GM13976 (cell line): ENCODE measurements around the gene ORC5.

Experiments
- DNase-seq: peaks from one replicate; pipeline ENCODE4 v3.0.0; 2012; ENCODE audit warnings: low spot score
- CTCF ChIP-seq: IDR thresholded peaks from 2 replicates; pipeline ENCODE4 v1.5.1; 2012; ENCODE audit warnings: borderline replicate concordance, mild to moderate bottlenecking; ENCODE audit not compliant: insufficient read depth; ENCODE audit errors: extremely low read depth, missing control alignments, control extremely low read depth
- in situ Hi-C: fragments of 300-500 bp; cut with MboI; formaldehyde crosslinking; loops from one replicate; pipeline ENCODE4 v1.12.0; 2022; ENCODE audit warnings: low sequenced_read_pairs, mixed read lengths, inconsistent platforms; ENCODE audit not compliant: unreplicated experiment

Gene ORC5

GRCh38 chr7:104207731-104208420 is at the start of gene ORC5:
Gene ORC5, minus strand, starts transcription at chr7:104208013. Its CDS starts 109 bp downstream, at chr7:104207904.
- in situ Hi-C loops = no loop called here
- DNase-seq = peak; percentile 93
- TF ChIP-seq CTCF = no peak

- in situ Hi-C loops = no loop called here
- no peak for TF ChIP-seq CTCF
- no peak for DNase-seq
These were observed 47.8 kb upstream of the ORC5 start for GRCh38 chr7:104255616-104256015.

- no peak for TF ChIP-seq CTCF
- in situ Hi-C loops = no loop called here
- no peak for DNase-seq
These were observed 47.4 kb upstream of the ORC5 start for GRCh38 chr7:104255194-104255593.

GRCh38 chr7:104254696-104255095 is 46.9 kb upstream of the ORC5 start:
- TF ChIP-seq CTCF = no peak
- DNase-seq = no peak
- in situ Hi-C loops = no loop called here

GRCh38 chr7:104252409-104253134 is 44.8 kb upstream of the ORC5 start:
- DNase-seq = no peak
- TF ChIP-seq CTCF = no peak

GRCh38 chr7:104242638-104243037 is 34.8 kb upstream of the ORC5 start:
- in situ Hi-C loops = no loop called here
- DNase-seq = no peak
- TF ChIP-seq CTCF = no peak

More at GRCh38 chr7:104252409-104253134, 44.8 kb upstream of the ORC5 start:
- in situ Hi-C loops = no loop called here
